TTC549 (cell line): ENCODE results near the gene ST3GAL5.
A peak's percentile ranks its signal among the peaks of the same experiment; 100 is the strongest.

Experiments used
- FAIRE-seq: peaks from 2 replicates; lab custom pipeline; 2012; peaks lifted over from hg19 to GRCh38; lab: Jason Lieb, UNC

Gene ST3GAL5

DNA sequence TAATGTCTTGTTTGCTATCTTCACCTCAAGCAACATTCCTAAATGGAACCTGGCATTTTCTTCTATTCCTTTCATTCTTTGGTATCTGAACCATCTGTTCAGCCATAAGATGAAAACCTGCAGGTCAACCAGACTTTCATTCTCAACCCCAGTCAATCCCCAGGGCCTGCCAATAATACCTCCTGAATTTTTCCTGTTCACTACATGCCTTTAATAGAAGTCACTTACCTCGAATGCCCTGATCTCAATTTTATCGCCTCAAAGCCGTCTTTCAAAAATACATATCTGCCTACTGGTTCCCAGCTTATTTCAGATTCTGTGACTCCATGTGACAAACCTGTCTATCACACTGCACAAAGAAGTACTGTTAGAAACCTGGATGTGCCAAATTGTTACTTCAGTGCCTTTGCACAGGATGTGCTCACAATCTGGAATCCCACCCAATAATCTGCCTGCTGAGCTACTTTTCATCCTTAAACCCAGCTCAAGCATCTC lies 22.6 kb downstream of the ST3GAL5 start:
- no peak for FAIRE-seq

DNA sequence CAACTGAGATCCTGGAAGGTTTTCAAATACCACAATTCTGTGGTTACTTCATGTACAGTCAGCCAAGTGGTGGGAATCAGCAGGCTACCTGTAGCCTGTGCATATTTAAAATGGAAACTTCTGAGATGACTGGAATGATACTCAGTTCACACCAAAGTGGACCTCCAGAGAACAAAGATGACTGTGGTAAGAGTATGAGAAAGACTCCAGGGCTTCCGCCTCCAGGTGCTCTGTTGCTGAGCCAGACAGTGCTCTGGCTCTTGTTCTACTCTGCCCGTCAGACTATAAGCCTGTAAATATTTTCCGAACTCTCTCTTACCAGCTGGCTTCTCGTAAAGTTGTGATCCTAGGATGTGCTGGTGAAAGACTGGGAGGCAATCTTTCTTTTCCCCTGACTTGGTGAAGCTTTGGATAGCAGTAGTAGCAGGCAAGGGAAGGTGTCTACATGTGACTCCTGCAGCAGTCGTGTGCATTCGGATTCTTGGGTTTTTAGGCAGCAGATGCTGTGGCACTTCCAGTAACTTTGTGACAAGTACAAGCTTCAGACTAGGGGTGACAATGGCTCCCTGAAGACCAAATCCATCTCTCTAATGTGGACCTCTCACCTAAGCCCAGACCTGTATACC lies 23.1 kb downstream of the ST3GAL5 start:
- FAIRE-seq = no peak

DNA sequence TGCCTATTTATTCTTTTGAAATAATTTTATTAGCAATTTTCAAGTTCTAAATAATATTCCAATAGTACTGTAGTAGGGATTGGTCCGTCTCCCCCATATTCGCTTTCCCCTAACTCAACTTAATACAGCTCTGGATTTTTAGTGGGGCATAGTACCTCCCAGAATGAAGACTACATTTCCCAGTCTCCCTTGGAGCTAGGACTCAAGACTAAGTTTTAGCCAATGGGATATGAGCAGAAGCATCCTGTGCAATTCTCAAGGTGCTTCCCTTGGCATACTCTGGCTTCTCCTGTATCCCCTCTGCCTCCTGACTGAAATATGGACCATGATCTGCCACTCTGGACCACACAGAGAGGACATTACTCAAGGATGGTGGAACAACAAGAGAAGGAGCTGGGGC lies 24.1 kb downstream of the ST3GAL5 start:
- FAIRE-seq = no peak

DNA sequence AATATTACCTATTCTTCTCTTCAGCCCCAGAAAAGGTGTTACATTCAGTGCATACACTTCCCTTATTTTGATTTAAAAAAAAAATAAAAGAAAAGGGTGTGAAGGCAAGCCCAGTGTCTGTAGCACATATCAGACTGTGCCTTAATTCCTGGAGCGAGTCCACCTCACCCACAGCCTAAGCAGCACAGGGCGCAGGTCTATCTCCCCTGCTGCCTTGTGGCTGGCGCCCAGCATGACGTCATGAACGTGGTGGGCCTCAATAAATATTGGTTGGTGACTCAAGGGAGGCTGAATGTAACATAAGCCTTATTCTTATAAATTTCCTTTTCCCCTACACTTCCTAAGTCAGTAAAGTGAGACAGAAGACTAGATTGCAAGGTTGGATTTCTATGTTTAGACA lies 26.4 kb downstream of the ST3GAL5 start:
- FAIRE-seq = no peak

DNA sequence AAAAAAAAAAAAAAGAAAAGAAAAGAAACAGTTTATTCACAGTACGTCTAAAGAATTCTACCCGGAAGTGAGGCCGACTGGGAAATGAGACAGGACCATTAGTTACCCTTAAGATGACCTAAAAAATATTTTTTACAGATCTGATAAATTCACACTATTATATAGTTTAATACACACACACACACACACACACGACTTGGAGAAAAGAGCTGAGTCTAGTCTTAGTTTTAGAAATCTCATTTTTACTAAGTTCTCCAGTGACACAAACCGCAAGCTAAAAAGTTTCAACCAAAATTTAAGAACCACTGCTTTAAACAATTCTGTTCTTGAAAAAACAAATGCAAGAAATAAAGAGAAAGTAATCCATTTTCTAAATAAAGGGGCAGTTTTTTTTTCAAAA lies 27.1 kb downstream of the ST3GAL5 start:
- no peak for FAIRE-seq

DNA sequence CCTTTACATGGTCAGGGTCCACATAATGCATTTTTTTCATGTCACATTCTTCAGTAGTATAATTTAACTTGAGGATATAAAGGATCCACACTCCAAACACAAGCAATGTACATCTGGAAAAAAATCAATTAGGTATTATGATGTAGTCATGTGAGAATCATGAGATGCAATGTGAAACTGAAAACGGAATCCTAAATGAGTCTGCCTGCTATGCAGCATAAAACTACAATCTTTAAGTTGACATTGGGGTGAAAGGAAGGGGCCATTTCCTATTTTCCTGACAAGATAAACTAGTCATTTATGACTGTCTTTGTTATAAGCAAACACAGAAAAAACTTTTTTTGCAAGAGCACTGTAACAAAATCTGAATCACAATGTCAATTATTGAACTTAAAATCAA lies 27.6 kb downstream of the ST3GAL5 start:
- no peak for FAIRE-seq

DNA sequence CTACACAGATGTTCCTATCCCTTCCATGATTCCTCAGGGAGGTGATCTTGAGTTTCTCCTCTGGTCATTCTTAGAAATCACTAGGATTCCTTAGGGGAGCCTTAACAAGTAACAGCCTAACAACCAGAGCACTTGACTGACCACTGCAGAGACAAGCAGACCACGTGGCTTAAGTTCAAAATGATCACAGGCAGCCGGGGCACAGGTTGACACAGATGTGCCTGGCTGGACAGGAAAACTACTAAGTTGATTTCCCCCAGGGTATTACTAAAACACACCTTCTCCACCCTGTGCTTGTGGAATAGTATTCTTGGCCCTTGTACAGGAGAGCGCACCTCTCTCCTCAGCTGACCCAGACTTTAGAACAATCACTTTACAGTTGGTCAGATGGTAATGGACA lies 29.9 kb downstream of the ST3GAL5 start:
- no peak for FAIRE-seq

DNA sequence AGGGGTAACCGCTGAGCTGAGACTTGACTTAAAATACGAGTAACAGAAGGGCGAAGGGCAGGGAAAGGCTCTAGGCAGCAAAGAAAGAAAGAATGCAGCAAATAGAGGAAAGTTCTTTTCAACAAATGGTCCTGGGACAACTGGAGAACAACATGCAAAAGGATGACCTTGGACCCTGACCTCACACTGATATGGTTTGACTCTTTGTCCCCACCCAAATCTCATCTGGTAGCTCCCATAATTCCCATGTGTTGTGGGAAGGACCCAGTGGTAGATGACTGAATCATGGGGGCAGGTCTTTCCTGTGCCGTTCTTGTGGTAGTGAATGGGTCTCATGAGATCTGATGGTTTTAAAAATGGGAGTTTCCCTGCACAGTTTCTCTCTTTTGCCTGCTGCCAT lies 33.9 kb downstream of the ST3GAL5 start:
- FAIRE-seq = no peak

DNA sequence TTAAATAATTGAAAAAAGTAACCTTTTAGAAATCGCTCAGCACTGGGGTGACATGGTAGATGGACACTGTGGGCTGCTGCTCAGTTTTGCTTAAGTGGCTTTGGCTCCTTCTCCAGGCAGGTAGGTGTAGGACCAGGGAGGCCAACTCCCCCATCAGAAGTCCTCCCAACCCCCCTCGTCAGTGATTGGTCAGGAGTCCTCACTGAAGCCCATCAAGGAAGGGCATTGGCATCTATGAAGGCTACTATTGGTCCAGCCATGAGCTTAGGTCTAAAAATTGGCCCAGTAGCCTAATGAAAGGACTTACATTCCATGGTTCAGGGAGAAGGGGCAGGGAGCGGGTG lies 34.7 kb downstream of the ST3GAL5 start:
- no peak for FAIRE-seq

DNA sequence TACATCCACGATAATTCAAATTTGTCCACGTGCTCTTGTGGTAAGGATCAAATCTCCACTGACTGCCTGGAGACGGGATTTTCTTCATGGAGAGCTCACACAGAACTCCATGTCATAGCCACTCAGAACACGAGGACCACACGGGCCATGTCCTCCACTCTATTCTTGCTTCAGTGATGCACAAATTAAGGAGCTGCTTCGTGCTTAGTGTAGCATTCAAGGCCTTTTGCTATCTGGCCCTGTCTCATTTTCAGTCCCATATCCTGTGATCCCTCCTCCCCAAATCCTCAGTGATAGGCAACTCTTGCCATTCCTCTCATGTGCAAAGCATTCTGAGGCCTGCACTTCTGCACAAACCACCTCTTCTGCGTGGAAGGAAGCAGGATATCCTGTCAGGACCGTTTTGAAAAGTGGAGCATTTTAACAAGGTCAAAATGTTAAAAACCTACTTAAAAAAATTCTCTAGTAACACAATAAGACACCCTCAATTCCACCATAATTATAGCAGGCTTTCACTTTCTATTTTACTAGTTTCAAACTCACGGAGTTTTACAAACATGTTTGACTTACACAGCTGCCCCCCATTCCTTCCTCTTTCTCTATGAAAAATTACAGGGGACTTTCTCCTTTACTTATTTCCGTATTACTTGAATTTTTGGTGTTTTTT lies 35.2 kb downstream of the ST3GAL5 start:
- FAIRE-seq = no peak

DNA sequence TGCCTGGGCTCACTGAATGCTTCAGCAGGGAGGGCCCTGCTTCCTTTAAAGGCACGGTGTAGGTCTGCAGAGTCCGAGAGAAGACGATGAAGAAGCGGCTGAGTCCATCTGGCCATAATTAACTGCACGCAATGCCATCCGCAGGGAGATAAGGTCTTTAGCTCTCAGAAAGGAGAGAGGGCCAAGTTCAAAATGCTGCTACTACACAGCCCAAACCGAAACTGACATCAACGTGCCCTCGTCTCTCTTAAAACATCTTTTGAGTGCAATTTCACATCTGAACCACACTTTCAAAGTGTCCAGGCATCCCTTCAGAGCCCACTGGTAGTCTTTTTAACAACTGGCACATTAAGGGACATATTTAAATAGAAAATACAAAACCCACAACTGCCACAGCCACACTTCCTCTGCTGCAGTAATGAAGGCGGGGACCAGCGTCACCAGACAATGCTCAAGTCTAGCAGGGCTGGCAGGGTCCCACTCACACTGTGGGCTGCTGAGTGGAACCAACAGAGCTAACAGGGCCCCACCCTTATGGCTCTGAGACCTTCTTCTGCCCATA lies 35.8 kb downstream of the ST3GAL5 start:
- no peak for FAIRE-seq

DNA sequence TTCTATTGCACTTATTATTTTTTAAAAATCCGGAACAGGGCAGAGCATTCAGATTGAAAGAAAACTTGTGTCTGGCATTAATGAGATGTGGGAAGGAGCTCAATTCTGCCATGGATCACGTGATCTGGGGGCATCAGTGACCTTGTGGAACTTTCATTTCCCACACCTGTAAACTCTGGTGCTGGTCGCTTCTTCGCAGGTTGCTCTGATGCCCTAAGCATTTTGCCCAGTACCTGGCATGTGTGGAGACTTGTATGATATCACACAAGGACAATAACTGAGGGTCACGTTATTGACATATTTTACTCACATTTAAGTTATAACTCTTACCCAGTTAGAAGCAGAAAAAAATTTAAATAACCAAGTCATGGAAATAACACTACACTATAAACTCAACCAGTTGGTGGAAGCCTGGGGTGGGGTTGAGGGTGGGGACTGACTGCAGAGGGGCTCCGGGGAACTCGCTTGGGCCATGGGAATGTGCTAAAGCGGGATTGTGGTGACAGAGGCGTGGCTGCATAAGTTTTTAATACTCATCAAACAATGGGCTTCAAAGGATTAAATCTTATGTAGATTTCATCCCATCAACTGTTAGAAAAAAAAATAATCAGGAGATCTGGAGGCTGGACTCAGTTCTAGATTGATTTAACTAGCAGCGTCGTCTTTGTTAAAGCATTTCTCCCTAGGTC lies 36.5 kb downstream of the ST3GAL5 start:
- FAIRE-seq = no peak

DNA sequence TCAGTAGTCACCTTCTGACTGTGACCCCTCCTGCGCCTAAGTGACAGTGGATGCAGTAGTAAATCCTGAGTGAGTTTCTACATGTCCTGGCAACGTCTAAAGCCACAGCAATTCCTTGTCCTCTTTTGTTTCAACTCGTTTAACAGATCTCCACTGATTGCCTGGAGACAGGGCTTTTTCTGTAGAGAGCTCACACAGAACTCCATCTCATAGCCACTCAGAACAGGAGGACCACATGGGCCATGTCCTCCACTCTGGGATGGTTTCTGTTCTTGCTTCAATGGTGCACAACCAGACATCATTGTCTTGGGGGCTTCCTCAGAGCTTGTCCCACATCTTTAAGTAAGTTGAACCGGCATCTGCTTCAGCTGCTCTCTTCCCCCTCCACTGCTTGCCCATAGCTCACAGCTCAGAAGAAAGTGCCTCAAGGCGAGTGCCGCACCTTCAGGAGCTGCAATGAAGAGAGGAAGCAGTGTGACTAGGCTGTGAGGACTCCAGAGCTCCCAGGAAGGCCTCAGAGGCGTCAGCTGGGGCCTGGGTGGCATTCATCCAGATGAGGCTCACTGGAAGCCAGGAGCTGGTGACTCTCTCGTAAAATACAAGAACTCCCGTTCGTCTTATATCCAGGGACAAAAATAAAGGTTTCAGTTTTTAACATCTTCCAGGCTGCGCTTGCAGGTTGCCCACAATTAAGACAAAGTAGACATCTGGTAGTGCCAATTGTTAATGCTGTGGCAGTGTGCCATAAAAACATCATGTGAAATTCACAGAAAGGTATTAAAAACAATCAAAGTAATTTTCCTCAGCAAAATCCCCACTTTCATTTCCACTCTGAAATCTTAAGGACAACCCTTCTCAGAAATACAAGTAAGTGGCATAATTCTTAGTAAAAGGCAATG lies 37.3 kb downstream of the ST3GAL5 start:
- FAIRE-seq = no peak

DNA sequence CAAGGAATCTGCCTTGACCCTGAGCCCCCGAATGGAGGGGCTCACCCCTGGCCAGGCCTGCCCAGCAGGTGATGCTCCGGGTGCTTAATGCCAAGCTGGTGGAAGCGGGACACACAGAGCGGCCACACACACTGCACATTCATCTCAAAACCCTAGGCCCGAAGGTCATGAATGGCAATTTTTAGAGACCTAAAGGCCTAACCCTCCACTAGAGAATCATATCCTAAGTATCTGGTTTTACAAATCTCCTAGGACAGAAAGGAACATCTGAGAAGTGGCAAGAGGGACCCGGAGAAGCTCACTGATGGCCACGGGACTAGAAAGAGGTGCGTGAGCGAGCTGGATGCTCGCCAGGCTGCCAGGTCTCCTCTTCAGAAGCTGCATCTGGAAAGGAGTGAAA lies 38.3 kb downstream of the ST3GAL5 start:
- no peak for FAIRE-seq

DNA sequence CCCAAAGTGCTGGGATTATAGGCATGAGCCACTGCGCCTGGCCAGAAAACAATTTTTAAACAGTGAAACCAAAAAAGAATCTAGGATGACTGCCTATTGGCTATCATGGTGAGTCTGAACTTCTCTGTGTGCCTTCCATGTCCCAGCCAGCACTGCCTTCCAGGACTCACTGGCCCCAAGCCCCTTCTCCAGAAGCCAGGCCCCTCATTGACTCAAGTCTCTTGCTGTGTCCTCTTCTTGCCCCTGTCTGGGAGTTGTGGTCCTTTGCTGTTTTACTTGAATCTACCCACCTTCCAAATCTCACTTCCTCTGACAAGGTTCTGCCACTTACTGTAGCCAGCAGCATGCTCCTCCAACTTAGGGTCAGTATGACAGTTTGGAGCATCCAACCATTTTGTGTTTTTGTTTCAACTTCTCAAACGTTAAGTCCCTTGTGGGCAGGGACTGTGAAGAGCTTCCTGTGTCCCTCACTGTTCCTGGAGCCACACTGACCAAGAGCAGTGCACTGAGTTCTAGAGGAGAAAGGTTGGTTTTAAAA lies 41.7 kb downstream of the ST3GAL5 start:
- no peak for FAIRE-seq

DNA sequence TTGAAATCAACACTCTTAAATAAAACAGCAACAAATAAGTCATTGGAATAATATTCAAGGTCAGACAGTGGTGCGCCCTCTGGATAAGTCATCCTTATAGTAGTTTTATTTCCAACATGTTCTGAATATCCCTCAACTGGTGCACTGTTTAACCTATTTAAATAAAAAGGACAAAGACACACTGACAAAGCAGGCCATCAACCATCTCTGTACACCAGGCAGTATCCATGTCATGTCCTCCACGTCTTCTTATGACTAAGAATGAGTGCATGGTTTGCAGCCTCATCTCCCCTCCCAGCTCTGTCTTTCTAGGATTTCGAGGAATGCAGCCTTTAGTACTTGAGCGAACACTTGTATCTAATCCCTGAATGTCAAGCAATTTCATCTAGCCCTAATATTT lies 42.4 kb downstream of the ST3GAL5 start:
- no peak for FAIRE-seq

DNA sequence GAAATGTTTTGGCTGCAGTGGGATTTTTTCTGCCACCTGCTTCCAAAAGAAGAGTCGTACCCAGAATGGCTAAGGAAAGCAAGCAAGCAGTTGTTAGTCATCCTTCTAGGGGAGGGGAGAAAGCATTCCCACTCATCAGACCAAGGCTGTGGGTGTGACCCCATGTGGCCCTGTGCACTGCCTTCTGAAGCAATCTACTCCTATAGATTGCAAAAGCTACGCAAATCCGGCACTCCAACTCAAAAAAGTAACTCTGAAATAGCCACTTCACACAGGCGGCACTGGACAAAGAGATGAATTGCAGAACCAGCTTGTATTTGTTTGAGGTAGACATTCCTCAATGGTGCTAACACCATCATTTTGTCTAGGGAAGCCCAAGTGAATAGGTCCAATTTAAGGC lies 44.3 kb downstream of the ST3GAL5 start:
- FAIRE-seq = no peak

DNA sequence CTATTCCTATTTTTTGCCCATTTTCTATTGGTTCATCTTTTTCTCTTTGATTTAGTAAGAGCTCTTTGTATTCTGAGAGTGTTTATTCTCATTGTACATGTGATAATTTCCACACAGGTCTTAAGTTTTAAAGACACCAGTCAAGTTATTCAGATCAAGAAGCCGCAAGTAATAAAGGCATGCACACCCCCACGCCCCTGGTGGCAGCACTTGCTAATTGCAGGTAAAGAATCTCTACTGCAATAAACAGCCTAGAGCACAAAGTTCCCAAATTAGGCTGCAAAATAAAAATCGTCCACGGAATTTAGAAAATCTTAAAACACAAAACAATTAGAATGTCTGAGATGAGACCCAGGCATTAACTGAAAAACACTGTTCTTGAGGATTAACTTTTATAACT lies 45.2 kb downstream of the ST3GAL5 start:
- FAIRE-seq = peak; percentile 84

DNA sequence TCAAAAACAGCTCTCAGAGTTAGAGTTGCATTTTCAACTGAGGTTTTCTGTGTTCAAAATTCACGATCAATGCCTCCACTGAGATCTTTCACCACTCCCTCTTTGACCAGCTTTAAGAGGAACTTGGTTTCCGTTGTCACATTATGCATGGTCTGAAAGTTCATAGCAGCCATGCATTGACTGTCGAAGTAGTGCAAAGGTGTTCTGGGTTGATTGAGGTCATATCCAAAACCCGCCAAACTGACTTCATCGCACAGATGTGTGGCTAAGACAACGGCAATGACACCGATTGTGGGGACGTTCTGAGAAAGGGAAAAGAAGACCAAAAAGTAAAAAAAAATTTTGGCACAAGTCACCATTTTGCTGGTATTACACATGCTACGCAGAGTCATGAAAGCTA lies 48.7 kb downstream of the ST3GAL5 start:
- FAIRE-seq = no peak

DNA sequence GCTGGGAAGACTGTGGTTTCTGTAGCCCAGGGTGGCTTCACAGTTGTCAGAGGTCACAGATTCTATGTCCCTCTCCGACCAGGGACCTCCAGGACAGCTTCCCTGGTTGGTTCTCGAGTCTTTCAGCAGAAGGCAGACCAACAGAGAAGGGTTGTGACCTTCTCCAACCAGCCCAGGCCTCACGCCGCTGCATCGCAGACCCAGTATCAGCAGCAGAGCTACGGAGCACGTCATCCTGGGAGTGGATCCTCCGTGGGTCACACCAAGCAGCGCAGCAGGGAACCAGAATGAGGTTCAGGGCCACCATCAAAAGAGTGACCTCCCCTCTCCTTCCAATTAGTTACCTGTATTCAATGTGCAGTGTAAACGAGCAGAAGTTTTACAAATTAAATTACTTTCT lies 49.3 kb downstream of the ST3GAL5 start:
- no peak for FAIRE-seq

DNA sequence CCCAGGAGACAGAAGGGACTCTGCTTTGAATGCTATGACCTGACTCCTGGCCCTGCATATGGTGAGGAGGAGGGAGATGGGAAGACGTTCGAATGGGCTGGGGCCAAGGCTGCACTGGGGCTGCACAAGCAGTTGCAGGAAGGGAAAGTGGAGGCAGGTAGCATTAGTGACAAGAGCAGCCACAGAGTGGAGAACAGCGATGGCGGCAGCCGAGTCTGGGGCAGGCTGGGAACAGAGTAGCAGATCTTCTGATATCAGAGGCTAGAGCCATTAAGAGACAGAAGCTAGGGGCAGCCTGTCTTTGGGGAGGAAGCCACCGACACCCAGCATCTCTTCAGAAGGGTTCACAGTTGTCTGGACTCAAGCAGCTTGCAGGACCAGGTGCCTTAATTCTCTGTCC lies 50.1 kb downstream of the ST3GAL5 start:
- FAIRE-seq = no peak

DNA sequence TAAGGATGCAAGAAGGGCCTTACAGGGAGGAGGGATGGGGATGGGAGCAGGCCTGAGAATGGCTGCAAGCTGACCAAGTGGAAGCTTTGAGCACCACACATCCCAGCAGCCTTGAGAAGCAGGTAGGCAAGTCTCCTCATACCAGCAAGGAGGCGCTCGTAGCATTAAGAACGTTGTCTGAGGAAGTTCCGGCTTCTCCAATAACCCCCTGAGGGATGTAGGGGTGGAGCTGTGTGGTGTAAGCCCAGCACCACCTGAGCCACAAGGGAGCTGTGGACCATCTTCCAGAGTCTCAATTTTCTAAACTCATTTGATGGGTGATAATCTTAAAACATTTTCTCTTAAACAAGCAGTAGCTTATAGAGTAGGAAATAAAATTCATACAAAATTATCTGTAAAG lies 50.6 kb downstream of the ST3GAL5 start:
- FAIRE-seq = no peak
